ENCODE results near the gene ASCL5.

Gene ASCL5

DNA sequence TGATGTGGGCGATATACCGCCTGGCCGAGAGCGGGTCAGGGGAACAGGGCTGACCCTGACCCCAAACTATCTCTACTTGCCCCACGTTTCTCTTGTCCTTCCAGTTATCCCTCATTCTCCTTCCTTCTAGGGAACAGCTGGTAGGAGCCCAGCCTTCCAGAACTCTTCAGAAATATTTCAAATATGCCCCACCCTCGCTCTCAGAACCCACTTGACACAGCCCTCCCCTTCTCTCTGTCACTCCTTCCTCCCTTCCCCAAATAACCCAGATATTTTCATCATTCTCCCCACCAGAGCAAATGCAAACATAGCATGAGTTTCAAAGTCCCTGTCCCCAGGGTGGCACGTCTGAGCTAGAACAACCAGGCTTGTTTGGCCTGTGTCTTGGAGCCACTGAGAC, 15.8 kb downstream of the ASCL5 start:
- no peak for DNase-seq (ENCODE audit: low spot score)

DNA sequence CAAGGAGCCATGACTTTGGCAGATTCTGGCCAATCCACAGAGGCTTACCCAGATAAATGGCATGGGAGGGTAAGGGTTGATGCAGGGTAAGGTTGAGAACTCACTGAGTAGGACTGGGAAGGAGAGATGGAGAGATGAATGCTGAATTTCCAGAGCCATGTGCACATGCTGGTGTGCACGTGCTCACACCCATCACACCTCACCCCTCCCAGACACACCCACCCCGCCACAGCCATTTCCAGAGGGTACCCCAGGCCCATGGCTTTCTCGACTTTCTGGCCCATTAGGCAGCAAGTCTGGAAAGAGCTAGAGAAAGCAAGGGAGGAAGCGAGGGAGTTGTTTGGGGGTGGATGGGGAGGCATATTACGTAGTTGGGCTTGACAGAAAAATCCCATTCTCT, 16.4 kb downstream of the ASCL5 start:
- no peak for DNase-seq (ENCODE audit: low spot score)

DNA sequence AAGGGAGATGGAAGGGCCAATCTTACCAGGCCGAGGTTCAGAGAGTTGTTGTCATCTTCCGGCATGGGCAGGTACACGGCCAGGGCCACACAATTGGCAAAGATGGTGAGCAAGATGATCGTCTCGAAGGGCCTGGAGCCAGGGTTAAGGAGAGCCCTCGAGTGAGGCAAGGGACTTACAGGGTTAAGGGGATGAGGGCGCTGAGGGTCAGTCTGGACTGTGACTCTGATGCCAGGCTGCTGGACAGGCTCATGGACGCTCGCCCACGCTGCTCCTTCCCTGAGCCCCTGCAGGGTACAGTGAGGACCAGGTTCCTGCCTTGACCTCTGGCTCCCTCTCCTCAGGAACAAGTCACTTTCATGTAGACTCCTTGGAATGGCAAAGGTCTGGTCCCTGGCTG, 16.8 kb downstream of the ASCL5 start:
- no peak for DNase-seq (ENCODE audit: low spot score)

DNA sequence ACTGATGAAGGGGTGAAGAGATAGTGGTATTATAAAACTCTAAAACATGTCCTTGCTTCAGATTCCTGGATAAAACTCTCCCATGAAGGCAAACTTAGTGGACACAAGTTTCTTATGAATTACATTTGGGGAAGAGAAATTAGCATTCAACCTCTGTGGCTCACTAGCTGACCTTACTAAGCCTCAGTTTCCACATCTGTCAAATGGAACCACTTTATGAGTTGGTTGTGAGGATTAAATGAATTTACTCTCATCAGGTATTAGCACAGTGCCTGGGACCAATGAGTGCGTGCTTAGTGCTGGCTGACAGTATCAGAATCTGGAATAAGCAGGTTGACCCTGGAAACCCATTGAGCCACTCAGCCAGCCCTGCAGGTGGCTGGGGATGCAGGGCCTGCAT, 17.3 kb downstream of the ASCL5 start:
- DNase-seq (ENCODE audit: low spot score) = no peak

DNA sequence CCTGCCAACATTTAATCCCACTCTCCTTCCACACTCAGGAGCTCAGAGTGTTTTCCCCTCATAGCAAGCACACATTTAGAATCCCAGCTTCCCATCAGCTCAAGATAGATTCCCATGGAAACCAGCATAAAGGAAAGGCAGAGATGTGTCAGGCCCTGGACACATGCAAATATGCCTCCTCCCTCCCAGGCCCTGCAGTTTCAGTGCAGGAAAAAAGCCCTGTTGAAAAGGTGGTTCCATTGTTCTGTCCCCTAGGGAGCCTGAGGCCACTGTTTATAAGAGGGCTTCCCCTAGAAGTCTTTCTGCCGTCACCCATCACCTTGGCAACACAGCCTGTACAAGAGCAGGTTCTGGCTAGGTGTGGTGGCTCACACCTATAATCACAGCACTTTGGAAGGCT, 18.4 kb downstream of the ASCL5 start:
- DNase-seq (ENCODE audit: low spot score) = no peak

DNA sequence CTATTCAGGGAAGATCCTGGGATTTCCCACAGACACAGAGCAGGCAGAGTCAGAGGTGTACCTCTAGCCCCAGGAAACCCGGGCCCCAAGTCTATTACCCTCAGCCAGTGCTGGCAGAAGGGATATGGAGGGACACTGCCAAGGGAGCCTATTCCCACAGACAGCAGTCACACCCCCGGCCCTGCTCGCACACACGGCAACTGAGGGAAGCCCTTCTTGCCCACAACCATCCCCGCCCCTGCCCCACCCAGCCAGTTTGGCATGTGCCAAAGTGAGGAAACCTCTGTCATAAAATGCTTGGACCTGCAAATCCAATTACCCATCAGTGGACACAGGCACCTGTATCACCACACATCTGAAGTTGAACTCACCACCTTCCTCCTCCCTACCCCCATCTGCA, 21.3 kb downstream of the ASCL5 start:
- no peak for DNase-seq (ENCODE audit: low spot score)

DNA sequence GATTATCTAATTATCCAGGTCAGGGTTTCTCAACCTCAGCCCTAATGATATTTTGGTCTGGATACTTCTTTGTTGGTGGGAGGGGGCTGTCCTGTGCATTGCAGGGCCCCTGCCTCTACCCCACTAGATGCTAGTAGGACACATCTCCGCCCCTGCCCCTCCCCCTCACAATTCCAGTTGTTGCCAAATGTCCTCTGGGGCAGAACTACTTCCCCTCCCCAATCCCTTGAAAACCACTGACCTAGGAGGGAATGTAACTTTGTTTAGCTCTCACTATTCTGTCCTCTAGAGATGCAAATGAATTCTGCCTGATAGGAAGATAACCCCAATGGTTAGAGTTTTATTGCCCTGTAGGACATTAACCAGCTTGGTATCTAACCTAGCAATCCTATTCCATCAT, 22.8 kb downstream of the ASCL5 start:
- DNase-seq (ENCODE audit: low spot score) = no peak

DNA sequence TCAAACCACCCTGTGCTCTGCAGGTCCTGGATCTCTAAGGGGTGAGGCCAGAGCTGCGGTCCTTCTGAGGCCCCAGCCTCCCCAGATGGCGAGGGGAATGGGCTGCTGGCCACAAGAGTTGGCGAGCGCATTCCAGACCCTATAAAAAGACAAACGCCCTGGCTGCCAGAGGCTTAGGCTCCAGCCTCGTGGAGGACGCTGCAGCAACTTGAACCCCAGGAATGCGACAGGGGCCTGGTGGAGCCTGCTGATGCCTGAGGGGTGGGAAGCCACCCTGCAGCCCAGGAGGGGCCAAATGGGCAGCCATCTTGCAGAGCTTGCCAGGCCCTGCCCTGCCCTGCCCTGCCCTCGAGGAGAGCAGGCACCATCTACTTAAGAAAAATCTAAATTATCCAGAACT, 23.3 kb downstream of the ASCL5 start:
- no peak for DNase-seq (ENCODE audit: low spot score)

DNA sequence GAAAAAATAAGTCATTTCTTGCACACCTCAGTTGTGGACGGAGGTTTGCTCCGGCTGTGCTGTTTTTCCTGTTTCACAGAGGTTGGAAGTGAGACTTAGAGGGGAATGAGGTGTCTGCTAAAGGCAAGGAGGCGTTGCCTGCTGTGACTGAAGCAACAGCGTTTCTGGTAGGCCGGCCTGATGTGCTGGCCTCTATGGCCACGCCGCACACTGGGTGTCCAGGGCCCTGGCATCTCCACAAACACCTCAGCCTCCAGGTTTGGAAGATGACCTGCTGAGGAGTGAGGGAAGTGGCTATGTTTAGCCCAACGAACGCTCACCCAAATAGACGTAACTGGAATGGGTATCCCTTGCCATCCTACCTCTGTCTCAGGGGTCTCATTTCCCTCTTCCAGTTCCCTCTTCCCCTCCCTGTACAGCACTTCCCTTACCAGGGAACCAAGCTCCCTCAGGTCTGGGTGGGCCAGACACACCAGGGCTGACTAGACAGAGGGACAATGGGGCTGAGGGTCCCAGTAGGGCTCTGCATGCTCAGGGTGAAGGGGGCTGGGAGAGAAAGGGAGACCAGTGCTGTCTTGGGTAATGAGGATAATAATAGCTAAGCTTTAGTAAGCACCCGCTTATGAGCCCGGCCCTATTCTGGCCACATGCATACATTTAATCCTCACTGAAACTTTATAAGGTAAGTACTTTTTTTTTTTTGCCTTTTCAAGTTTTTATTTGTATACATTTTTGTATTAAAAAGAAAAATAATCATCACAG, 26.6 kb downstream of the ASCL5 start:
- no peak for DNase-seq (ENCODE audit: low spot score)

DNA sequence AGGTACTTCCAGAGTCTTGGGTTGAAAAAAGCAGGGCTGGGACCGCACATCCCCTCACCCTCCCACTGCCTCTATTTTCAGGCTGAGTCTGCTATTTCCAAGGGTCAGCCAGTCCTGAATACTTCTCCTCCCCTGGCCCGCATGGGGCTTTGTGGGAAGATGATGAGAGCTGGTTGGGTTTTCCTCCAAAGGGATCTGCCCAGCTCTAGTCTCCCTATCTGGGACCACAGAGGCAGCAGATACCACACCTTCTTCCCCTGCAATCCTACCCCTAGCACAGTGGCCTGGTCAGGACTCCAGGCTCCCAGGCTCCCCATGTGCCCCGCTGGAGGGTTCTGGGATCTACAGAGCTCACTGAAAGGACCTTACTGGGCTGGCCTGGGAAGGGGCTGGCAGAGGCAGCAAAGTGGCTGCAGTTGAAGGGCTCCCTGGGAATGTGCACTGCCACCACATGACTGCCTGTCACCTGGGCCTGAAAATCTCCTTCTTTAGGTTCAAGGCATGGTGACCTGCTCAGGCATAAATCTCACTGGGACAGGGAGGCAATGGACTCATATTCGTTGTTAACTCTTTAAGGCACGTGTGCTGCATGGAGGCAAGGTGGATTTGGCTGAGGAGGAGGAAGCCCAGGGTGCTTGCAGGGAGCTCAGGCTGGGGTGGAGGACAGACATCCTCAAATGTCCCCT, 27.8 kb downstream of the ASCL5 start:
- DNase-seq (ENCODE audit: low spot score) = no peak

DNA sequence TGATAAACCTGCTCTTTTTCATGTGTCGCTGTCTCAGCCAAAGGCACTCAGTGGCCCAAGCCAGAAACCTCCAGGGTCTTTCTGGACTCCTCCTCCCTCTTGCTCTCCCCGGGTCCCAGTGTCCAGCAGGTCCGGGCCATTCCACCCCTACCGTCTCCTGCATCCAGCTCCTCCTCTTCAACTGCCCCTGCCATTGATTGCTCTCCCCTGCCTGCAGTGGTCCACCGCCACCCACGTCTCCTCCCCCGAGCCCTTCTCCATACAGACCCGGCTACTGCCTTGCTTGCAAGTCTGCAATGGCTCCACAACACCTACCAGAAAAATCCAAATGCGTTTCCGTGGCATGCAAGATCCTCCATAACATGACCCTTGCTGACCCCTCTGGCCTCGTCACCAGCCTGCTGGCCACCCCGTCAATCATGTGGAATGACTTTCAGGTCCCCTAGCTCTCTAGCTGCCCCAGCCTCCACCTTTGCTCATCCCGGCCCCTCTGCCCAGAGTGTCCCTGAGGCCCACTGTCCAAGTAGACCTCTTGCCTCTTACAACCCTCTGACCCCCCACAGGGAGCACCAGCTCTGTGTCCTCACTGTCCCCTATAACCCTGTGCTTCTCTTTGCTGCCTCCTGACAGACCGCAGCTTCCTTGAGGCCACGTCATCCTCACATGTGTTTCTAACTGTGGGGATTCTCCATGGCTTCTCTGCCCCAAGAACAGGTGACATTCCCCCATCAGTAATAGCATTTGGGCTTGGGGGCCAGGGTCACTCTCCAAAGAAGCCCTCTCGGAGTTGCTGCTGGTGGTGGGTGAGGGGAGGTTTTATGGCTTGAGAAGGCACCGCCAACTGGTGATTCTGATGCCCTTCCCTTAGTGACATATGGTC, 29.8 kb downstream of the ASCL5 start:
- no peak for DNase-seq (ENCODE audit: low spot score)

DNA sequence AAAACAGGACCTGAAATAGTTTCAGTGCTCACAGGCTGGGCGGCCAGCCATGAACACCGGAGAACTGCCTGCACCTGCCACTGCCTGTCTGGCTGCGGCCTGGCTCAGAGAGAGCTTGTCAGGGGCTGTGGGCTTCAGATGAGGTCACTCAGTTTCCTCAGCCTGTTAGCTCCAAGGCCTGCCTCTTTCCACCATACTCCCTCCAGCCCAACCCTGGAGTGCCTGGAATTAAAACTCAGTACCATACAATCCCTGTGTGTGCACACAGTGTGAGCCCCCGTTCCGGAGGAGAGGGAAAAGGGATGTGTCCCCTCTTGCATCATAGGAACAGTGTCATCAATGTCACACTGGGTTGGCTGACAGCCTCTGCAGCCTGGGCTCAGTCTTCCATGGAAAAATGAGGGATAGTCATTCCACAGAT, 30.9 kb downstream of the ASCL5 start:
- DNase-seq (ENCODE audit: low spot score) = peak; percentile 2

DNA sequence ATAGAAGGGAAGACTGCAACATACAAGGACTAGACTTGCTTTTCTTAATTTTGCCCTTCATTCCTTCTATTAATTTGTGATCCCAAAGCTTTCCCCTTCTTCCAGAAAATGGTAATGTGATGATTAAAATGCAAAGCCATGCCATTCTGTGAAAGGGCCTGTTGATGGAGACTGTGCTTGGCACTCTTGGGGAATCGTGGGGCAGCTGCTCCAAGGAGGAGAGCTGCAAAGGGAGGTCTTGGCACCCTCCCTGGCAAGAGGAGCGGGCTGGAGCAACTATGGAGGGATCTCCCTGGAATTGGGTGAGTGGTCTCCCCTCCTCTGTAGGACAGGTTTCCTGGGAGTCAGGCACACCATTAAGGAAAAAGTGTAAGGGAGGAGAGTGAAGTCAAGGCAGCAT, 31.4 kb downstream of the ASCL5 start:
- DNase-seq (ENCODE audit: low spot score) = peak; percentile 51

DNA sequence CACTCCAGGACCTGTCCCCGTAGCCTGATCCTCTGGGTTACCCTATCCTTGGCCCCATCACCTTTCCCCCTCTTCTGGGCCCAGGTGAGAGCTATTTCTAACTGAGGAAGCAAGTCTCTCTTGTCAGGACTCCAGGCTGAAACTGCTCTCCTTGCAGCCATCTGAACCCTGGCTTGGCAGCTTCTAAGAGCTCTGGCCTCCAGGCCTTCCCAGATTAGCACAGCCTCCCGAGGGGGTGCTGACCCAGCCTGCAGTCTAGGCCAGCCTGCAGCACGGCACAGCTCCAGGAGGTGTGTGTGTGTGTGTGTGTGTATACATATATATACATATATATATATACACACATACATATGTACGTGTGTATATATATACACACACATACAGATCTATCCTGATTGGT, 32.2 kb downstream of the ASCL5 start:
- DNase-seq (ENCODE audit: low spot score) = no peak

DNA sequence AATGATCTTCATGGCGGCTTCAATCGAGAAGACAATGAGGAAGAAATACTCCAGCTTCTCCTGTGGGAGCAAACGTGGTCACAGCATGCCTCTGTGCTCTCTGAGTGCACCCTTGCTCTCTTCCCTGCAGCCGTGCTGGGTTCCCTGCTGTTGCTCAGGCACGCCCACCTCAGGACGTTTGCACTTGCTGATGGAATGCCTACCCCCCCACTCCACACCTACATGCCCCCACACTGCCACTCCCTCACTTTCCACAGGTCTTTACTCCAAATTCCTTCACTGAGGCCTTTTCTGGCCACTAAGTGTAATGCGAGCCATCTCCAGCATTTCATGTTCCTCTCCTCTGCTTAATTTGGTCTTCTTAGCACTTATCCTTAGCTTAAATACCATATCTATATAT, 33.0 kb downstream of the ASCL5 start:
- DNase-seq (ENCODE audit: low spot score) = no peak

DNA sequence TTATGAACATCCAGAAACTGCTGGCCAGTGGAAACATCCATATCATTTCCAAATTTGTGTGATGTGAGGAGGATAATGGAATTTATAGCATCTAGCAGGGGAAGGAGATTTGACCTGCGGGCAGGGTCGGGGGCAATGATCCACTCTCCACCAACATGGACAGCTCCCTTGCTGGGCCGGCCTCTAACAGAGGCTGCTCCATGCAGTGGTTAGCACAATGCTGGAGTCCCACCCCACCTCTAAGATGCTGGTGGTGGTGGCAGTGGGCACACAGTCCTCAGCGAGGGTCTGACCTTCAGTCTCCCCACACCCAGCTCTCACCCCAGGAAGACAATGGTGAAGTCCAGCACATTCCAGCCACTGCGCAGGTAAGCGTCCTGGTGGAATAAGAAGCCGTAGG, 33.4 kb downstream of the ASCL5 start:
- no peak for DNase-seq (ENCODE audit: low spot score)

DNA sequence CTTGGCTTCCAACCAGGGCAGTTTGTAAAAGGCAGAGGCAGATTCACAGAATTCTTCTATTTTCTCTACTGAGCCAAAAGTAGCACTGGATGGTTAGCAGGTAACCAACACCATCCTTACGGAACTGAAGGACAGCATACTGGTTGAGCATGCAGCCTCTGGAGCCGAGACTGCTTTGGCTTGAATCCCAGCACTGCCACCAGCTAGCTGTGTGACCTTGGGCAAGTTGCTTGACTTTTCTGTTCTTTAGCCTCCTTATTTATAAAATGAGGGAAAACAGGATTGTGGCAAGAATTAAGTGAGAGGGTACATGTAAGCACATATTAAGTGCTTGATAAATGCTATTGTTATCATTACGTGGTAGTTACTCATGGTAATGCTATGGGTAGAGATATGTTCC, 34.2 kb downstream of the ASCL5 start:
- DNase-seq (ENCODE audit: low spot score) = no peak

DNA sequence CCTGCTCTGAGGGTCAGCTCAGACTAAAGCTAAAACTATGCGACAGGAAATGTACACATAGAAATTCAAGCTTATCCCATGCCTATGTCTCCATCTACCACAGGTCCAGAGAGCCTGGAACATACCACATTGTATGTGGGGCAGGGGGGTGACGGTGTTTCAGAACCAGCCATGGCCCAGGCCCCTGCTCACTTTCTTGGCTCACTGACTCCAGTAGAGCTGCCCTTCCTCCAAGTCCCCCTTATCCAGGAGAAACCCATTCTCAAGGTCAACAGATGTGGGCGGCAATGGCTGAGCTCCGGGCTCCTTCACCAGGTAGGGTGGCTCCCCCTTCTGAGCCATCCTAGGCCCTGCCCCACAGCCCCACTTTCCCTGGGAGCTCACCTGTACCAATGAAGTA, 35.7 kb downstream of the ASCL5 start:
- DNase-seq (ENCODE audit: low spot score) = no peak

DNA sequence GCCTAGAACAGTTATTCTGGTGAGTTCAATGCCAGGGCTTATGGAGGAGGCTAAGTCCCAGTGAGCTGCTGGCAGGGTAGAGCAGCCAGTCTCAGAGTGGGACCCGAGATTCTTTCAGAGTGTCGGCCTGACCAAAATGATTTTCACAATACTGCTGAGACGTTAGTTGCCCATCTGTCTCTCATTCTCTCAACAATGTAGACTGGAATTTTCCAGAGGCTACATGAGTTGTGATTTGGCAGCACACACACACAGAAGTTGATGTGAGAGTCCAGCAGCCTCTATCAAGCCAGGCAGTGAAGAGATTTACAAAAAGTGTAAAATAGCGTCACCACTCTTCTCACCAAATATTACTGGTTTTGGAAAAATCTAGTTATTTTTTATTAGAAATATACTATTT, 36.4 kb downstream of the ASCL5 start:
- no peak for DNase-seq (ENCODE audit: low spot score)

DNA sequence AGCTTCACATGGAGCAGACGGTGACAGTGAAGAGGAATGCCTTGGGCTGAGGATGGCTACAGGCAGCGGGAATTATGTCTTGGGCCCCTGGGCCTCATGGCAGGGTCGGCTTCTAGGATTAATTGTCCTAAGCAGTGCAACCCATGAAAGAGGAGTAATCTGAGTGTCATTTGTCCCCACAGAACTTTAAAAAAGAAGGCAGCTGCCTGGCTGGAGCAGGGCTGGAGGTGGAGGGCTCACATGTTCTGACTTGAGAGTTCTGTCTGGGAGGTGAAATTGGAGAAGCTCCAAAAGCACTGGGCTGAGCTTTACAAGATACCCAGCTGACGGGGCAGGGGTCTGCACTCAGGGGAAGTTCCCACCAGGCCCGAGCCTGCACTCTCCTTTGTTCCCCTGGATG, 37.4 kb downstream of the ASCL5 start:
- DNase-seq (ENCODE audit: low spot score) = no peak

DNA sequence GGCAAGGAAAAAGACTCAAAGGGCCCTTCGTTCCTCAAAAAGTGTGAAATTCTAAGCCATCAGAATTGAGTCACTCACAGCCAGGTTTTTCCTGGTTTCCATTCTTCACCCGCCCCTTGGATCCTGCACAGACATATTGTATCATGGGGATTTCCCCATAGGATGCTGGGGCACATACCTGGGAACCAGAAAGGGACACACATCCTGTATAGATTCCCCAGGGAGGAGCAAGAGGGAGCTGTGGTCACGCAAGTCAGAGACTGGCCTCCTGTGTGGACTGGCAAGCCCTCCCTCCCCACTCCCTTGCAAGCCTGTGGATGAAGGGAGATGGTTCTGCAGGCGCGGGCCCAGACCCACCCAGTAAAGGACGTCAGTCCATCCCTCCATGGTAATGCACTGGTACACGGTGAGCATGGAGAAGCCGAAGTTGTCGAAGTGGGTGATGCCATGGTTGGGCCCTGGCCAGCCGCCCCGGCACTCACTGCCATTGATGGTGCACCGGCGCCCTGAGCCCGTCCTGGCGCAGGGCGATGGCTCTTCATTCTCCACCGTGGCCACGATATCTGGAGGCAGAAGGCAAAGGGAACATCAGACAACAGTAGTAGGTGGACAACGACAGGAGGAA, 38.0 kb downstream of the ASCL5 start:
- no peak for DNase-seq (ENCODE audit: low spot score)

DNA sequence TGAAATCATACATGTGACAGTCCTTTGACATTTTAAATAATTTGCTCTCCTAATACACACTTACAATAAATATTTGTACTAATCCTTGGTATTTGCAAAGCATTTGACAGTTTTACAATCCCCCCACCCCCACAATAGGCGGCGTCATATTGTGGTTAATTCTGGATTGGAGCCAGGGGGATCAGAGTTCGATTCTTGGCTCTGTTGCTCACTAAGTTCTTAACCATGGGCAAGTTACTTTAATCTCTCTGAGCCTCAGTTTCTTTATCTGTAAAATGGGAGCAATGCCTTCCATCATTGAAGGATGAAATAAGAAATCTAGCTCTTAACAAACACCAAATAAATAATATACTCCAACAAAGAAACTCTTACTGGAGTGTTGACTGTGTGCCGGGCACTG, 38.6 kb downstream of the ASCL5 start:
- DNase-seq (ENCODE audit: low spot score) = no peak

Data from pons (tissue), 1 donor.